K562 (cell line): ENCODE data around the gene KLRF2. TPM values are rescaled to one million over a fixed set of nuclear protein-coding genes. Genes with fewer than 3 reads are reported as not detected.

Experiments used
- ATAC-seq: fragments of 200-7000 bp; cut with Tn5 transposase; 3 replicates; pipeline ENCODE4 v1.9.1; 2020; ENCODE audit warnings: moderate library complexity
- BruUV-seq: library from RNA; stranded (reverse); fragments of 400-500 nt; replicated peaks from 2 replicates; lab custom pipeline; 2021; lab: Mats Ljungman, UMichigan
- CTCF ChIA-PET: fragments of 300-600 bp; formaldehyde crosslinking; extraction: SDS; loops from one replicate; lab custom pipeline; 2021; ENCODE audit warnings: low intra/inter-chr PET ratio; lab: Yijun Ruan, JAX
- POLR2A ChIA-PET: fragments of 300-600, 350-650 bp; sonication (Branson Sonifier 250); formaldehyde crosslinking; extraction: SDS; loops from one replicate; lab custom pipeline; 2021; ENCODE audit warnings: antibody characterized with exemption, inconsistent platforms; lab: Yijun Ruan, JAX
- DNase-seq, 4 experiments: peaks; one replicate each; pipeline versions ENCODE4 v3.0.0 to v3.0.0-alpha.2; 2011 to 2018; ENCODE audit warnings: low spot score in 3 of 4, mixed read lengths in 3 of 4; ENCODE audit errors: extremely low read depth in 1 of 4
- FAIRE-seq: peaks from 2 replicates; lab custom pipeline; 2011; peaks lifted over from hg19 to GRCh38; lab: Jason Lieb, UNC
- H2AFZ ChIP-seq: 2 replicates; pipeline ENCODE4 v1.6.0; 2011; ENCODE audit warnings: low read depth, low read length, control low read depth, inconsistent platforms
- H3K27ac ChIP-seq: fragments of 200-600 bp; 3 replicates; pipeline ENCODE4 v1.8.0; 2011; ENCODE audit warnings: low read depth, mild to moderate bottlenecking, control low read depth, inconsistent platforms, low read length, moderate library complexity, mixed read lengths; ENCODE audit errors: extremely low read depth
- H3K27me3 ChIP-seq, 2 experiments: fragments of 300-600 bp in 1 of 2; 2 replicates in 1 of 2; 3 replicates in 1 of 2; pipeline versions ENCODE4 v1.6.0 to v1.8.0; 2011; ENCODE audit warnings: inconsistent platforms in 2 of 2, low read length in 2 of 2, mild to moderate bottlenecking in 1 of 2, mixed read lengths in 1 of 2, moderate library complexity in 1 of 2; ENCODE audit not compliant: control insufficient read depth in 2 of 2, insufficient read depth in 2 of 2
- H3K36me3 ChIP-seq: fragments of 300-600 bp; 3 replicates; pipeline ENCODE4 v1.8.0; 2011; ENCODE audit warnings: mild to moderate bottlenecking, low read length, inconsistent platforms; ENCODE audit not compliant: control insufficient read depth, insufficient read depth
- H3K4me1 ChIP-seq, 2 experiments: fragments of 200-600 bp in 1 of 2; replicated peaks in 1 of 2; 2 replicates in 1 of 2; 3 replicates in 1 of 2; pipeline versions ENCODE4 v1.5.1 to v1.8.0; 2011; ENCODE audit warnings: inconsistent platforms in 2 of 2, low read length in 2 of 2, mild to moderate bottlenecking in 1 of 2, mixed read lengths in 1 of 2, moderate library complexity in 1 of 2; ENCODE audit not compliant: control insufficient read depth in 2 of 2, insufficient read depth in 2 of 2
- H3K4me2 ChIP-seq: 2 replicates; pipeline ENCODE4 v1.6.1; 2011; ENCODE audit warnings: low read length, control low read depth, inconsistent platforms, mixed read lengths; ENCODE audit not compliant: insufficient read depth
- H3K4me3 ChIP-seq: fragments of 200-600 bp; sonication (generic), shearing (Covaris generic); 2 replicates; pipeline ENCODE4 v1.5.1; 2016; ENCODE audit warnings: control low read depth, inconsistent platforms
- H3K79me2 ChIP-seq: fragments of 200-600 bp; 3 replicates; pipeline ENCODE4 v1.8.0; 2011; ENCODE audit warnings: low read length, inconsistent platforms; ENCODE audit not compliant: control insufficient read depth, insufficient read depth
- H3K9ac ChIP-seq, 2 experiments: 2 replicates each; pipeline versions ENCODE4 v1.6.0 to v1.6.1; 2011; ENCODE audit warnings: low read depth in 2 of 2, low read length in 2 of 2, control low read depth in 1 of 2, inconsistent platforms in 1 of 2, mild to moderate bottlenecking in 1 of 2, mixed read lengths in 1 of 2; ENCODE audit not compliant: insufficient read depth in 1 of 2
- H3K9me1 ChIP-seq: one replicate; pipeline ENCODE4 v1.6.0; 2011; ENCODE audit warnings: inconsistent platforms, mild to moderate bottlenecking, low read length, moderate library complexity; ENCODE audit not compliant: control insufficient read depth, insufficient read depth
- H3K9me3 ChIP-seq: replicated peaks from 2 replicates; pipeline ENCODE4 v1.5.1; 2011; ENCODE audit warnings: low read depth, low read length, inconsistent platforms; ENCODE audit not compliant: control insufficient read depth, insufficient read depth
- H4K20me1 ChIP-seq: replicated peaks from 2 replicates; pipeline ENCODE4 v1.6.1; 2011; ENCODE audit warnings: low read length, inconsistent platforms, mixed read lengths; ENCODE audit not compliant: control insufficient read depth, insufficient read depth
- CBFA2T2 ChIP-seq: fragments of 450-650 bp; conservative IDR thresholded peaks from 2 replicates; pipeline ENCODE4 v1.6.1; 2017; ENCODE audit warnings: mild to moderate bottlenecking
- CXXC5 ChIP-seq: fragments of 250-450 bp; sonication (Bioruptor Pico); IDR thresholded peaks from 2 replicates; pipeline ENCODE4 v1.8.0; 2022; ENCODE audit warnings: inconsistent platforms, mild to moderate bottlenecking, moderate library complexity
- ELF2 ChIP-seq: fragments of 250-450 bp; sonication (Bioruptor Pico); IDR thresholded peaks from 2 replicates; pipeline ENCODE4 v1.5.0; 2021; ENCODE audit warnings: mild to moderate bottlenecking
- ETV1 ChIP-seq: fragments of 450-650 bp; conservative IDR thresholded peaks from 2 replicates; pipeline ENCODE4 v1.6.1; 2016; ENCODE audit warnings: missing genetic modification characterization, control low read depth, low read depth, missing compliant biosample characterization
- GABPB1 ChIP-seq: sonication (generic); formaldehyde crosslinking; IDR thresholded peaks from 2 replicates; pipeline ENCODE4 v1.8.0; 2022; ENCODE audit warnings: mild to moderate bottlenecking, missing genetic modification reagents
- JUNB ChIP-seq: fragments of 450-650 bp; formaldehyde crosslinking; conservative IDR thresholded peaks from 2 replicates; pipeline ENCODE4 v1.4.0; 2020; ENCODE audit warnings: mild to moderate bottlenecking
- MEIS2 ChIP-seq: fragments of 450-650 bp; IDR thresholded peaks from 2 replicates; pipeline ENCODE4 v1.6.1; 2014; ENCODE audit warnings: mild to moderate bottlenecking; ENCODE audit not compliant: partially characterized antibody
- MLLT1 ChIP-seq, 2 experiments: fragments of 450-650 bp; IDR thresholded peaks; 2 replicates each; pipeline ENCODE4 v1.6.1; 2016
- ZNF24 ChIP-seq: fragments of 450-650 bp; IDR thresholded peaks from 2 replicates; pipeline ENCODE4 v1.6.1; 2016
- ZNF830 ChIP-seq: fragments of 250-450 bp; sonication (Bioruptor Pico); IDR thresholded peaks from 2 replicates; pipeline ENCODE4 v1.5.0; 2021; ENCODE audit warnings: mild to moderate bottlenecking
- WGBS: fragments of 100-300 bp; shearing (Covaris generic); methylation state at CpG from one replicate; pipeline ENCODE4 v1.1.6; 2016; ENCODE audit warnings: low coverage, mixed read lengths; ENCODE audit not compliant: insufficient coverage; ENCODE audit errors: missing lambda C conversion rate; 5-methylcytosine and 5-hydroxymethylcytosine counted together
- in situ Hi-C: fragments of 300-500 bp; cut with MboI; formaldehyde crosslinking; loops from 4 replicates; pipeline ENCODE4 v1.15.0; 2018; ENCODE audit warnings: inconsistent platforms, mixed read lengths
- intact Hi-C: fragments of 100-400 bp; cut with micrococcal nuclease; formaldehyde crosslinking; loops from 2 replicates; pipeline ENCODE4 v1.14.2; 2022
- polyA plus RNA-seq, 8 experiments: library from polyadenylated mRNA; depleted of rRNA in 4 of 8; stranded (reverse) in 5 of 8; unstranded in 3 of 8; fragments of >200 nt; fragmentation: Nextera tagmentation in 2 of 8; fragmentation: Illumina TruSeq in 1 of 8; extraction: Ambion mirVana in 2 of 8; extraction: Trizol in 1 of 8; gene quantifications; 2 replicates each; pipeline versions ENCODE4 v1.2.1 to v1.2.3, GENCODE V29; 2011 to 2014; ENCODE audit warnings: inconsistent platforms in 1 of 8, missing spikeins in 1 of 8
- total RNA-seq, 7 experiments: library from RNA; depleted of rRNA in 6 of 7; stranded (reverse); fragments of >200 nt in 6 of 7; fragmentation: Illumina TruSeq in 2 of 7; extraction: Trizol in 2 of 7; gene quantifications; 2 replicates each; pipeline versions ENCODE4 v1.2.1 to v1.2.3, GENCODE V29; 2011 to 2021; ENCODE audit warnings: low replicate concordance in 1 of 7
- TF ChIP-seq, protein P1 (sequence below): fragments of 450-650 bp; IDR thresholded peaks from 2 replicates; pipeline ENCODE4 v1.6.1; 2016; ENCODE audit warnings: borderline replicate concordance

KLRF2 gene
- total and polyA plus RNA-seq, 9 of the 15 experiments (the other 6 are each of a cell fraction or from before 2014, with no cell fraction given), result not detected

GRCh38 chr12:9935026-9935425 is 53.7 kb downstream of the KLRF2 start:
- in situ Hi-C loops, result loop anchor here (10.0 kb wide), 1 partner anchor 100 kb away; no protein-coding TSS in a partner anchor
- no peak for FAIRE-seq
- H4K20me1 ChIP-seq, result no peaks in the 10 kb centered on the region
- no peak for TF ChIP-seq CBFA2T2
- TF ChIP-seq MEIS2, result no peak
- no peak for TF ChIP-seq CXXC5 (CRISPR knock-in tag)
- no peak for TF ChIP-seq ZNF830 (CRISPR knock-in tag)
- TF ChIP-seq MLLT1 (IDR thresholded peaks at IDR 0.05), result no peak
- no peak for TF ChIP-seq ZNF24
- TF ChIP-seq JUNB (CRISPR knock-in tag), result no peak
- TF ChIP-seq GABPB1 (CRISPR knock-in tag), result no peak
- TF ChIP-seq, protein P1, sequence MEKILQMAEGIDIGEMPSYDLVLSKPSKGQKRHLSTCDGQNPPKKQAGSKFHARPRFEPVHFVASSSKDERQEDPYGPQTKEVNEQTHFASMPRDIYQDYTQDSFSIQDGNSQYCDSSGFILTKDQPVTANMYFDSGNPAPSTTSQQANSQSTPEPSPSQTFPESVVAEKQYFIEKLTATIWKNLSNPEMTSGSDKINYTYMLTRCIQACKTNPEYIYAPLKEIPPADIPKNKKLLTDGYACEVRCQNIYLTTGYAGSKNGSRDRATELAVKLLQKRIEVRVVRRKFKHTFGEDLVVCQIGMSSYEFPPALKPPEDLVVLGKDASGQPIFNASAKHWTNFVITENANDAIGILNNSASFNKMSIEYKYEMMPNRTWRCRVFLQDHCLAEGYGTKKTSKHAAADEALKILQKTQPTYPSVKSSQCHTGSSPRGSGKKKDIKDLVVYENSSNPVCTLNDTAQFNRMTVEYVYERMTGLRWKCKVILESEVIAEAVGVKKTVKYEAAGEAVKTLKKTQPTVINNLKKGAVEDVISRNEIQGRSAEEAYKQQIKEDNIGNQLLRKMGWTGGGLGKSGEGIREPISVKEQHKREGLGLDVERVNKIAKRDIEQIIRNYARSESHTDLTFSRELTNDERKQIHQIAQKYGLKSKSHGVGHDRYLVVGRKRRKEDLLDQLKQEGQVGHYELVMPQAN, result no peak
- no peak for TF ChIP-seq ETV1 (tag)
- TF ChIP-seq ELF2 (CRISPR knock-in tag), result no peak
- TF ChIP-seq, all 486 proteins: peak for 0
- H3K4me1 ChIP-seq, result no peaks in the 10 kb centered on the region
- H3K27ac ChIP-seq, result no peak overlapping the region
- no peaks in the 10 kb centered on the region for H3K9me3 ChIP-seq
- no peaks in the 10 kb centered on the region for H3K9me1 ChIP-seq
- ChIA-PET CTCF (no interaction called here), POLR2A (no interaction called here)
- no TSS peak for BruUV-seq
- H3K9ac ChIP-seq, result no peak overlapping the region
- no peak overlapping the region for H3K4me2 ChIP-seq
- no peak overlapping the region for H3K4me3 ChIP-seq
- no peak for ATAC-seq
- H3K36me3 ChIP-seq, result no peaks in the 10 kb centered on the region
- no peak overlapping the region for H2AFZ ChIP-seq
- no peaks in the 10 kb centered on the region for H3K27me3 ChIP-seq
- intact Hi-C loops, result loop anchor here (10.0 kb wide), 1 partner anchor 60 kb away; the partner anchor contains the start of gene CLEC1B
- DNase-seq, result no peak
- no peaks in the 10 kb centered on the region for H3K79me2 ChIP-seq
- WGBS, result 20% methylated on average over 2 of the region's 2 CpGs
